Common myeloid progenitor, CD34-positive (primary cell): Measurements from ENCODE around the gene BCL2L15.

Experiments used
- CTCF ChIA-PET: fragments of 350-600 bp; sonication (Branson Sonifier 250); formaldehyde crosslinking; loops from one replicate; lab custom pipeline; 2021; ENCODE audit warnings: antibody characterized with exemption; lab: Charles Lee
- POLR2A ChIA-PET: fragments of 350-600 bp; sonication (Branson Sonifier 250); formaldehyde crosslinking; loops from one replicate; lab custom pipeline; 2021; ENCODE audit warnings: antibody characterized with exemption; lab: Charles Lee
- DNase-seq, 3 donors: peaks; one replicate each; pipeline versions ENCODE4 v3.0.0 to v3.0.0-alpha.2; 2013
- H3K27ac ChIP-seq, 2 experiments: 1 replicate in 1 of 2; 2 replicates in 1 of 2; pipeline ENCODE4 v1.7.0; 2013; ENCODE audit warnings: inconsistent platforms in 2 of 2, low read length in 2 of 2, mild to moderate bottlenecking in 2 of 2, low read depth in 1 of 2, moderate library complexity in 1 of 2; ENCODE audit not compliant: severe bottlenecking in 2 of 2, insufficient read depth in 1 of 2, poor library complexity in 1 of 2
- H3K27me3 ChIP-seq, 5 experiments: replicated peaks in 2 of 5; 1 replicate in 3 of 5; 2 replicates in 2 of 5; pipeline versions ENCODE4 v1.6.1 to v1.7.0; 2013; ENCODE audit warnings: low read length in 4 of 5, mild to moderate bottlenecking in 2 of 5, moderate library complexity in 2 of 5, inconsistent platforms in 1 of 5; ENCODE audit not compliant: insufficient read depth in 5 of 5, control insufficient read depth in 4 of 5
- H3K36me3 ChIP-seq, 4 experiments: 1 replicate in 2 of 4; 2 replicates in 2 of 4; pipeline versions ENCODE4 v1.6.1 to v1.7.0; 2013; ENCODE audit warnings: low read length in 3 of 4, control low read depth in 1 of 4, mild to moderate bottlenecking in 1 of 4; ENCODE audit not compliant: control insufficient read depth in 4 of 4, insufficient read depth in 4 of 4
- H3K4me1 ChIP-seq, 4 experiments: 1 replicate in 3 of 4; 2 replicates in 1 of 4; pipeline versions ENCODE4 v1.6.1 to v1.7.1; 2013; ENCODE audit warnings: low read length in 3 of 4, mild to moderate bottlenecking in 3 of 4, control low read depth in 1 of 4, inconsistent platforms in 1 of 4, moderate library complexity in 1 of 4; ENCODE audit not compliant: control insufficient read depth in 4 of 4, insufficient read depth in 4 of 4; ENCODE audit errors: control extremely low read depth in 1 of 4
- H3K4me3 ChIP-seq, 7 experiments: 1 replicate in 4 of 7; 2 replicates in 3 of 7; pipeline versions ENCODE4 v1.5.1 to v1.7.0; 2013; ENCODE audit warnings: mild to moderate bottlenecking in 7 of 7, low read length in 6 of 7, moderate library complexity in 6 of 7, inconsistent platforms in 2 of 7, low read depth in 2 of 7, control low read depth in 1 of 7; ENCODE audit not compliant: insufficient read depth in 4 of 7, control insufficient read depth in 1 of 7; ENCODE audit errors: extremely low read depth in 1 of 7
- H3K9me3 ChIP-seq, 5 experiments: 1 replicate in 4 of 5; 2 replicates in 1 of 5; pipeline versions ENCODE4 v1.6.1 to v1.7.1; 2013; ENCODE audit warnings: low read length in 4 of 5, mild to moderate bottlenecking in 2 of 5, inconsistent platforms in 1 of 5, low read depth in 1 of 5, moderate library complexity in 1 of 5; ENCODE audit not compliant: control insufficient read depth in 4 of 5, insufficient read depth in 2 of 5; ENCODE audit errors: control extremely low read depth in 1 of 5
- WGBS: methylation state at CpG from one replicate; pipeline ENCODE4 v1.1.5; 2013; ENCODE audit not compliant: insufficient coverage; 5-methylcytosine and 5-hydroxymethylcytosine counted together

BCL2L15 gene

GRCh38 chr1:113893267-113893666 is 5.9 kb upstream of the BCL2L15 start:
- Histone ChIP-seq H3K4me3 (no peak overlapping the region), H3K27me3 (no peaks in the 10 kb centered on the region), H3K9me3 (no peaks in the 10 kb centered on the region), H3K4me1 (no peaks in the 10 kb centered on the region), H3K36me3 (peaks cover 10 to 36% (median 25%) of the 10 kb centered on the region in 4 experiments), H3K27ac (no peak overlapping the region)
- DNase-seq: no peak
- CTCF ChIA-PET: interaction anchor here (0.6 to 1.7 kb wide), 6 partner anchors 11 to 58 kb away, joined by 3 to 5 read pairs (median 3); partner anchors contain the start of gene AP4B1
- 100% methylated on average over 3 of the region's 3 CpGs for WGBS
- POLR2A ChIA-PET: no interaction called here

GRCh38 chr1:113891631-113892220 is 4.3 kb upstream of the BCL2L15 start:
- POLR2A ChIA-PET: no interaction called here
- peaks cover 0 to 2% (median 0%) of the 10 kb centered on the region in 4 experiments for H3K4me1 ChIP-seq
- CTCF ChIA-PET: interaction anchor here (0.7 to 1.2 kb wide), 2 partner anchors 16 to 32 kb away, joined by 3 read pairs; no protein-coding TSS in a partner anchor
- no peak overlapping the region for H3K4me3 ChIP-seq
- no peak for DNase-seq
- no peaks in the 10 kb centered on the region for H3K27me3 ChIP-seq
- H3K9me3 ChIP-seq: no peaks in the 10 kb centered on the region
- H3K27ac ChIP-seq: no peak overlapping the region
- WGBS: 100% methylated on average over 8 of the region's 11 CpGs
- H3K36me3 ChIP-seq: peaks cover 9 to 27% (median 17%) of the 10 kb centered on the region in 4 experiments

DNA sequence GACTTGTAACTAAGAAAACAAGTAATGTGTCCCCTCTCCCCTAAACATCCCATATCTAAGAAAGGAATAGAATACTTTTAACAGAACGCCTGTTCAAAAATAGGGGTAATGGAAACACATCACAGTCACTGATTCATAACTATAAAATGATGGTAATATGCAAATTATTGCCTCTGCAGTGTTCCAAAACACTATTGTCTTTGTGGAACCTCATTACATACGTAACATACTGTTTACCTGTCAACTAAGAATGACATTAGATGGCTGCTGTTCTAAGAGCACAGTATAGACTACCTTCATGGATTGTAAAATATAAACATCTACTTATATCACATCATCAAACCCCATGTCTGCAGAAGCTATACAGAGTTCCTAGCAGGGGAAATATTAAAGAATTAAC is 3.4 kb upstream of the BCL2L15 start:
- Histone ChIP-seq H3K4me1 (peaks cover 0 to 2% (median 0%) of the 10 kb centered on the region in 4 experiments), H3K27ac (no peak overlapping the region), H3K27me3 (no peaks in the 10 kb centered on the region), H3K4me3 (no peak overlapping the region), H3K36me3 (peaks cover 3 to 19% (median 11%) of the 10 kb centered on the region in 4 experiments), H3K9me3 (no peaks in the 10 kb centered on the region)
- WGBS: no CpG with 5 or more reads among the region's 2 CpGs
- ChIA-PET POLR2A (no interaction called here), CTCF (interaction anchor here (0.7 to 1.3 kb wide), 3 partner anchors 15 to 56 kb away, joined by 3 read pairs; no protein-coding TSS in a partner anchor)
- DNase-seq: no peak

GRCh38 chr1:113886417-113887401 is 672 bp downstream of the BCL2L15 start:
- peaks cover 0 to 2% (median 0%) of the 10 kb centered on the region in 4 experiments for H3K4me1 ChIP-seq
- no peak overlapping the region for H3K4me3 ChIP-seq
- no peaks in the 10 kb centered on the region for H3K36me3 ChIP-seq
- ChIA-PET POLR2A (no interaction called here), CTCF (interaction anchor here (1.2 to 2.8 kb wide), 4 partner anchors 10 to 47 kb away, joined by 3 to 7 read pairs (median 6); no protein-coding TSS in a partner anchor)
- no peak overlapping the region for H3K27ac ChIP-seq
- no peaks in the 10 kb centered on the region for H3K27me3 ChIP-seq
- H3K9me3 ChIP-seq: no peaks in the 10 kb centered on the region
- no peak for DNase-seq
- 94% methylated on average over 11 of the region's 17 CpGs for WGBS

- DNase-seq: no peak
- ChIA-PET CTCF (interaction anchor here (1.0 to 1.8 kb wide), 5 partner anchors 11 to 51 kb away, joined by 3 to 6 read pairs (median 3); no protein-coding TSS in a partner anchor), POLR2A (no interaction called here)
- H3K4me3 ChIP-seq: no peak overlapping the region
- no peaks in the 10 kb centered on the region for H3K27me3 ChIP-seq
- no peaks in the 10 kb centered on the region for H3K9me3 ChIP-seq
- no peak overlapping the region for H3K27ac ChIP-seq
- H3K36me3 ChIP-seq: no peaks in the 10 kb centered on the region
- WGBS: 92% methylated on average over 2 of the region's 2 CpGs
- H3K4me1 ChIP-seq: peaks cover 4 to 25% (median 12%) of the 10 kb centered on the region in 4 experiments
Observed at GRCh38 chr1:113881661-113882060, 5.7 kb downstream of the BCL2L15 start.

DNA sequence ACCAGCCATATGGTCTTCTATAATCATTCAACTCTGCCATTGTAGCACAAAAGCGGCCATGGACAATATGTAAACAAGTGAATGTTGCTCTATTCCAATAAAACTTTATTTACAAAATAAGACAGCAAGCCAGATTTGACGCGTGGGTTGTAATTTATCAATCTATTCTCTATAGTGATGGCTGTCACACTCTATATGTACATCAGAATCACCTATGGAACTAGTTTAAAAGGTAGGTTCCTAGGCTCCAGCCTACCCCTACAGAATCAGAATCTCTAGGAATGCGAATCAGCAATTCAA is 7.7 kb downstream of the BCL2L15 start:
- no peaks in the 10 kb centered on the region for H3K27me3 ChIP-seq
- 88% methylated on average over 1 of the region's 4 CpGs for WGBS
- H3K4me3 ChIP-seq: no peak overlapping the region
- H3K9me3 ChIP-seq: no peaks in the 10 kb centered on the region
- no peak overlapping the region for H3K27ac ChIP-seq
- H3K4me1 ChIP-seq: peaks cover 4 to 29% (median 13%) of the 10 kb centered on the region in 4 experiments
- H3K36me3 ChIP-seq: no peaks in the 10 kb centered on the region
- POLR2A ChIA-PET: no interaction called here
- CTCF ChIA-PET: interaction anchor here (1.4 kb wide), 2 partner anchors 12 to 49 kb away, joined by 3 read pairs; partner anchors contain the start of gene HIPK1
- DNase-seq: no peak
